ENCODE measurements around the gene ADISSP.

The ADISSP gene

DNA sequence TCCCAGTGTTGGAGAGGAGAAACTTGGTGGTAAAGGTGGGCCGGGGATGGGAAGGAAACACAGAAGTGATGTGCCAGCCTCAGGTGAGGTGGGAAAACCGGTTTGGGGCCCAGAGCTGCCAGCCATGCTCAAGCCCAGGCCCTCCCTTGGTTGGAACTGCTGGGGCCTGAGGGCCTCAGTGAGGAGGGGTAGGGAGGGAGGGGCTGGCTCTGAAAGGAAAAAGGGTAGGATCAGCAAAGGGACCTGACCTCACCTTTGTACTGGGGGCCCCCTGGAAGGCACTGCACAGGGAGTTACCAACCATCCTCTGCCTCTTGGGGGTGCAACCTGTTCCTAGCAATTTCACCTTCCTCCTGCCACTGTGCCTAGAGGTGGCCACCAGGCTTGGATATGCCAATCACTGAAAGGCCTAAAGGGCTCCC is 15.5 kb upstream of the ADISSP start:
- H4K20me1 ChIP-seq = peaks cover 66% of the 10 kb centered on the region
- H3K9ac ChIP-seq = no peak overlapping the region
- TF ChIP-seq Cebpa-rat (IDR thresholded peaks at IDR 0.05) = no peak
- no peak overlapping the region for H3K27ac ChIP-seq
- H3K36me3 ChIP-seq = peaks cover 19% of the 10 kb centered on the region
- no peak overlapping the region for H3K4me2 ChIP-seq
- no peak overlapping the region for H3K4me3 ChIP-seq
- 0 out of 2 replicates have a peak, but pooled peaks cover 1% of the 10 kb centered on the region for H3K9me3 ChIP-seq
- H3K27me3 ChIP-seq = peaks cover 30% of the 10 kb centered on the region
- peaks cover 57% of the 10 kb centered on the region for H3K4me1 ChIP-seq

DNA sequence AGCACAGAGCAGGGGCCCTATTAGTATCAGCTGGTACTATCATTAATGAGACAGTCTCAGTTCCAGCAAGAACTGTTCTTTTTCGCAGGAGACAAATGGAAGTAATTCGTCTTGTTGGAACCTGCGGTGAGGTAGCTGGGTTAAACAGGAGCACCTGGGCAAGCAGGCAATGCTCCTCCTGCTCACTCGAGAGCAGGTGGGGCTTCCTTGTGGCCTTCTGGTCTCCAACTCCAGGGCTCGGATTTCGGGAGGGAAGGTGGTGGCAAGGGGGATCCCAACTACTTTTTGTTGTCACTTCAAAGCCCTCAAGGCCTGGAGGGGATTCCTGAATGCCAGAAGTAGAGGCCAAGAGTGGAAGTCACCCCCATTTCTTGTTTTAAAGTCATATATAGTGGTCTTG is 15.0 kb upstream of the ADISSP start:
- Histone ChIP-seq H3K27me3 (peaks cover 35% of the 10 kb centered on the region), H3K9me3 (0 out of 2 replicates have a peak, but pooled peaks cover 6% of the 10 kb centered on the region), H3K27ac (no peak overlapping the region), H3K36me3 (peaks cover 19% of the 10 kb centered on the region), H3K4me3 (no peak overlapping the region), H4K20me1 (peaks cover 71% of the 10 kb centered on the region), H3K4me2 (no peak overlapping the region), H3K9ac (no peak overlapping the region), H3K4me1 (peaks cover 57% of the 10 kb centered on the region)
- TF ChIP-seq Cebpa-rat (IDR thresholded peaks at IDR 0.05) = no peak

DNA sequence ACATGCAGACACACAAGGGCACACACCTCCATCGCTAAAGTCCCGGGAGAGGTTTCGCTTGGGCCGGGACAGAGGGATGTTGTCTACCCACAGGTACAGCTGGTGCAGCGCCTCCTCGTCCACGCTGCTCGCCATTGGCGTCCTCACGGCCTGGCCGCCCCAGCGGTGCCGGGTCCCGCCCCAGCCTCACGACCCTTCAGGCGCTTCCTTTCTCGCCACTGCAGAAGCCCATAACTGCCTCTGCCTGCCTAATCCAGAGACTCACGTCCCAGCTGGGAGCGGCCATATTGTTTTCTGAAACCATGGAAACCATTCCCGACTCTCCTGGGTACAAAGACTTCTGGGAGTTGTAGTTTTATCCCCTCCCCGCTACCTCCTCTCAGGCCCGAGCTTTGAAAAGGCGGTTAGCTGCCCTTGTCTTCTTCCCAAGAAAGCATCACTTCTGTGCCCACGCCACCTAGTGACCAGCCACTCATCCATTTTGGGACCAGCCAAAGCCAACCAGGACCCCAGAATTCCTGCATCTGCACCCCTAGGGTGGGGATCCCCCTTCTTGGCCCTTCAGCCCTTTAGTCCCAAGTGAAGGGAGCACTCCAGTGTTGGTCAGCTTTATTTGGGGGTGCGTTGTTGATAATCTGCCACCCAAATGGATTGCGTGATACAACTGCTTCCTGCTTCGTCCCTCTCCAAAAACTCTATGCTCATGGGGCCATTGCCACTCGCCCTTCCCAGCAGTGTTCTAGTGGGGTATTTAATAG is 13.8 kb upstream of the ADISSP start, which contains the start of gene SPEF1:
SPEF1 (minus strand) TSS at position 296 of the 758 bp plus-strand sequence; CDS start at position 135, 161 bp downstream.
- Histone ChIP-seq H3K4me3 (peak within 1 kb of the TSS; percentile 60), H3K9me3 (peaks cover 11% of the 10 kb centered on the region; the same call in 1 of the 2 replicates), H3K27ac (no peak within 1 kb of the TSS), H3K36me3 (peaks cover 19% of the 10 kb centered on the region), H3K9ac (no peak within 1 kb of the TSS), H3K27me3 (peaks cover 48% of the 10 kb centered on the region), H3K4me2 (peak within 1 kb of the TSS; percentile 93), H4K20me1 (peaks cover 72% of the 10 kb centered on the region), H3K4me1 (peaks cover 56% of the 10 kb centered on the region)
- no peak for TF ChIP-seq Cebpa-rat (IDR thresholded peaks at IDR 0.05)

DNA sequence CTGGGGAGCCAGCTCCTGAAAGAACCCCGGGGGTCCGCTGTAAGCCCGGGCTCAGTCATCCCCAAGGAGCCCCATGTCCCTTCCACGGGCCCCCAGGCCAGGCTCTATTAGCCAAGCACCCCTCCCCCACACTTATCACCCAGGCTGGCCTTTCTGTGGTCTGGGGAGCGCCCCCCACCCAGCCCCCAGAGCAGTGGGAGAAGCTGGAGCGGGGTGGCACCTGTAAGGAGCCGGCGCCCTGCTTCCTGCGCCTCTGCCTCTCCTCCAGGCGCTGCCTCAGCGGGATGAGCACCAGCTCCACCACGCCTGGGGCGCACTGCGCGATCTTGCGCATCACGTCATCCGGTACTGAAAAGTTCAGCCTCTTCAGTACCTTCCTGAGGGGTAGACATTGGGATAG is 11.4 kb upstream of the ADISSP start:
- H3K4me1 ChIP-seq = peaks cover 35% of the 10 kb centered on the region
- no peak for TF ChIP-seq Cebpa-rat (IDR thresholded peaks at IDR 0.05)
- H4K20me1 ChIP-seq = peaks cover 51% of the 10 kb centered on the region
- H3K27ac ChIP-seq = no peak overlapping the region
- 0 out of 2 replicates have a peak, but pooled peaks cover 7% of the 10 kb centered on the region for H3K36me3 ChIP-seq
- no peak overlapping the region for H3K4me2 ChIP-seq
- H3K9me3 ChIP-seq = peaks cover 19% of the 10 kb centered on the region; the same call in 1 of the 2 replicates
- H3K4me3 ChIP-seq = no peak overlapping the region
- peaks cover 58% of the 10 kb centered on the region for H3K27me3 ChIP-seq
- no peak overlapping the region for H3K9ac ChIP-seq

DNA sequence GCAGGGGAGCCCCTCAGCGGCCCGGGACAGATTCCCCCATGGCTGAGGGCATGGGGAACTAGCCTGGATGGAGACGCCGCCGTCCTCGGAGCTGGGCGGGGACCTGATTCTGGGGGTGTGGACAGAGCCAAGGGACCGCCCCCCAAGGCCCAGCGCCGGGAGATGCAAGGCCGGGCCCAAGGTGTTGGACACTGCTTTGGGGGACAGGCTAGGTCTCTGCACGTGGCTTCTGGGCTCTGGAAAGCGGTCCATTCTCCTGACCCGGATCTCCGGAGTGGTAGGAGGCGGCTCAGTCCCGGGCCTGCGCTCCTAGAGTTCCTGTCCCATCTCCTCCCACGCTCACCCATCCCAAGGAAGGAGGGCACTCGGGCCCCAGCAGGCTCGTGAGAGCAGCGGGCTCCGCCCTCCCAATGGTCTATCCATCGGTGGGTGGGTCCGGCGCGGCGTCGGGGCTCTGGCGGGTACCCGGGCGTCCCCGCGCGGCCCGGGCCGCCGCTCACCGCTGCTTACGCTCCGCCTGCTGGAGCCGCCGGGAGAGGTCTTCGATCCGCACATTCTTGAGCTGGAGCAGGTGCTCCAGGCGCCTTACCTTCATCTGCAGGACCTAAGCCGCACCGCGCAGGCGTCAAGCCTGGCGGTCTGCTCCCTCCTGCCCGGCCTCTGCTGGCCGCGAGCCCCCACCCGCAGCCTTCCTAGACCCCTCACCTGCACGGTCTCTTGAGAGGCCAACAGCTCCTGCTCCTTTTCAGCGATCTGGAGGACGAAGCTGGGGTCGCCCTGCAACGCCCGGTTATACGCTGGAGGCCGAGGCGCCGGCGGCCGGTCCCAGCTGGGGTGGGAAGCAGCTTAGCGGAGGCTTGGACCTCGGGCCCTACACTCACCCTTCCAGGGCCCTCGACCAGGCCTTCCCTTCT is 10.4 kb upstream of the ADISSP start:
- Histone ChIP-seq H3K4me2 (peak overlapping the region; percentile 66), H3K9ac (no peak overlapping the region), H3K36me3 (no peaks in the 10 kb centered on the region), H3K27ac (no peak overlapping the region), H3K27me3 (peaks cover 58% of the 10 kb centered on the region), H3K4me1 (peaks cover 30% of the 10 kb centered on the region), H4K20me1 (peaks cover 41% of the 10 kb centered on the region), H3K9me3 (peaks cover 19% of the 10 kb centered on the region; the same call in 1 of the 2 replicates), H3K4me3 (peak overlapping the region; percentile 56)
- no peak for TF ChIP-seq Cebpa-rat (IDR thresholded peaks at IDR 0.05)

DNA sequence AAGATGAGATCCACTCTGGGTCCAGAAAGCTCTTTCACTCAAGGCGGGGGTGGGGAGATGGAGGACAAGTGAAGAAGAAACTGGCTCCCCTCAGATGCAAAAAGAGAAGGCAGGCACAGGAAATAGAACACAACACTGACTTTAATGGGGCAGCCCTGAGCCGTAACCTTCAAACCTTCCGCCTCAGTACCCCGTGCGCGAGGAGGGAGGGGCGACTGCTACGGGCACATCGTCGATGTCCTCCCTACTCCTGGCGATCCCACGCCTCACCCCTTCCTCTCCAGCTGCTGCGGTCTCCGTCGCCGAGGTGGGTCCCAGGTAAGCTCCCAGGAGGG is 9.8 kb upstream of the ADISSP start:
- Histone ChIP-seq H3K9ac (no peak overlapping the region), H4K20me1 (peaks cover 34% of the 10 kb centered on the region), H3K4me3 (peak overlapping the region; percentile 56), H3K27me3 (peaks cover 58% of the 10 kb centered on the region), H3K36me3 (no peaks in the 10 kb centered on the region), H3K4me1 (peaks cover 30% of the 10 kb centered on the region), H3K4me2 (peak overlapping the region; percentile 66), H3K9me3 (peaks cover 19% of the 10 kb centered on the region; the same call in 1 of the 2 replicates), H3K27ac (no peak overlapping the region)
- no peak for TF ChIP-seq Cebpa-rat (IDR thresholded peaks at IDR 0.05)

DNA sequence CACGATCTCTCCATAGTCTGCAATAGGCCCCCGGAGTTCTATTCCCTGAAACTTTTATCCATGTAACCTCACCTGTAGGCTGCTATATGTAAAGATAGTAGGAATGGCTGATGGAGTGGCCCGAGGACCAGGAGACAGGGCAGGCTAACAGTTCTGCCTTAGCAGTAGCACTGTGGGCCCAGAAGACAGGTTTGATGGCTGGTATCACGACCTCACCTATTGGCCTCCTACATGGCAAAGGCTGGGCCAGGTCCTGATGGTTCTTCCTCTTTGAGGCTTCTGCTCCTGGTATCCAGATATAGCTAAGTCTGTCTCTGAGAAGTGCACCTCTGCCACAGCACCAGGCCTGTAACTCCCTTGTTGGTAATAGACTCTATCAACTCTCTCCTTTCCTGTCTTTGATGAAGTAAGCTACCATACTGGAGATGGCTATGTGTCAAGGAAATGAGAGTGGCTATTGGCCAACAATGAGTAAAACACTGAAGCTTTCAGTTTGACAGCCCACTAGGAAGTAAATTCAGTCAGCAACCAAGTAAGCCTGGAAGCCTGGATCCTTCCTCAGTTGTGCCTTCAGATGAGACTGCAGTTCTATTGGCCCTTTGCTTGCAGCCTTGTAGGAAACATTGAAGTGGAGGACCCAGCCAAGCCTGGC is 8.0 kb upstream of the ADISSP start:
- peaks cover 19% of the 10 kb centered on the region; the same call in 1 of the 2 replicates for H4K20me1 ChIP-seq
- H3K4me2 ChIP-seq = no peak overlapping the region
- TF ChIP-seq Cebpa-rat (IDR thresholded peaks at IDR 0.05) = no peak
- peaks cover 53% of the 10 kb centered on the region for H3K27me3 ChIP-seq
- no peak overlapping the region for H3K4me3 ChIP-seq
- peaks cover 19% of the 10 kb centered on the region; the same call in 1 of the 2 replicates for H3K9me3 ChIP-seq
- no peaks in the 10 kb centered on the region for H3K36me3 ChIP-seq
- H3K4me1 ChIP-seq = peaks cover 23% of the 10 kb centered on the region
- H3K27ac ChIP-seq = no peak overlapping the region
- H3K9ac ChIP-seq = no peak overlapping the region

DNA sequence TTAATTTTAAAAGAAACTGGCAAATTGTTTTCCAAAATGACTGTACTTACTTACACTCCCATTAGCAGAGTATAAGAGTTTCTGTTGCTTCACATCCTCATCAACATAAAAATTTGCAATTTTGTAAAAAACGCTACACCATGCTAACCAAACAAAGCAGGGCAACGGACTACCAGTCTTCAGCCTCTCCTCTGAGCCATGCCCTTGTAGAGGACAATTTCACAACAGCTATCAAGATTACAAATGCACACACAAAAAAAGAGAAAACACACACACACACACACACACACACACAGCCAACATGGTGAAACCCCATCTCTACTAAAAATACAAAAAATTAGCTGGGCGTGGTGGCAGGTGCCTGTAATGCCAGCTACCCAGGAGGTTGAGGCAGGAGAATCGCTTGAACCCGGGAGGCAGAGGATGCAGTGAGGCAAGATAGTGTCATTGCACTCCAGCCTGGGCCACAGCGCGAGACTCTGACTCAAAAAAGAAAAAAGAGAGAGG is 4.1 kb upstream of the ADISSP start:
- Histone ChIP-seq H3K4me3 (no peak overlapping the region), H3K36me3 (no peaks in the 10 kb centered on the region), H3K9ac (no peak overlapping the region), H4K20me1 (peaks cover 6% of the 10 kb centered on the region), H3K27ac (no peak overlapping the region), H3K4me1 (peaks cover 31% of the 10 kb centered on the region), H3K27me3 (peaks cover 13% of the 10 kb centered on the region), H3K4me2 (no peak overlapping the region), H3K9me3 (peaks cover 11% of the 10 kb centered on the region; the same call in 1 of the 2 replicates)
- no peak for TF ChIP-seq Cebpa-rat (IDR thresholded peaks at IDR 0.05)

All from BLaER1 (cell line).